Tibial artery (tissue), 4 donors: ENCODE data around the gene EID3.

Experiments used
- DNase-seq, 2 donors: peaks; one replicate each; pipeline ENCODE4 v3.0.0-alpha.2; 2019
- H3K27ac ChIP-seq, 2 donors: fragments of 200-600 bp; sonication (generic) in 1 of 2; 1 replicate in 1 of 2; 2 replicates in 1 of 2; pipeline ENCODE4 v1.5.1; 2018 to 2019; ENCODE audit warnings: mild to moderate bottlenecking in 1 of 2
- H3K27me3 ChIP-seq, 2 donors: fragments of 200-600 bp; sonication (generic) in 1 of 2; one replicate each; pipeline versions ENCODE4 v1.5.1 to v1.6.0; 2016 to 2019
- H3K36me3 ChIP-seq, 3 donors: fragments of 200-600 bp; sonication (generic) in 2 of 3; one replicate each; pipeline ENCODE4 v1.5.1; 2016 to 2019; ENCODE audit warnings: mild to moderate bottlenecking in 2 of 3
- H3K4me1 ChIP-seq, 4 donors: fragments of 200-600 bp; sonication (generic) in 2 of 4; 1 replicate in 3 of 4; 2 replicates in 1 of 4; pipeline ENCODE4 v1.5.1; 2016 to 2019
- H3K4me3 ChIP-seq, 2 donors: fragments of 200-600 bp; sonication (generic) in 1 of 2; 1 replicate in 1 of 2; 2 replicates in 1 of 2; pipeline ENCODE4 v1.5.1; 2018 to 2019; ENCODE audit warnings: mild to moderate bottlenecking in 2 of 2
- H3K9me3 ChIP-seq, 3 donors: fragments of 200-600 bp; sonication (generic) in 1 of 3; one replicate each; pipeline ENCODE4 v1.5.1; 2016 to 2019
- intact Hi-C: fragments of 100-400 bp; cut with DNase I; formaldehyde crosslinking; loops from one replicate; pipeline ENCODE4 v1.15.0; 2023; ENCODE audit warnings: low total_unique reads
- TF ChIP-seq, protein P1 (sequence below), 2 experiments: fragments of 200-600 bp in 1 of 2; fragments of 450-650 bp in 1 of 2; IDR thresholded peaks; one replicate each; pipeline ENCODE4 v1.5.1; 2017 to 2019; ENCODE audit warnings: antibody characterized with exemption in 2 of 2, mild to moderate bottlenecking in 1 of 2, moderate library complexity in 1 of 2

Gene EID3

DNA sequence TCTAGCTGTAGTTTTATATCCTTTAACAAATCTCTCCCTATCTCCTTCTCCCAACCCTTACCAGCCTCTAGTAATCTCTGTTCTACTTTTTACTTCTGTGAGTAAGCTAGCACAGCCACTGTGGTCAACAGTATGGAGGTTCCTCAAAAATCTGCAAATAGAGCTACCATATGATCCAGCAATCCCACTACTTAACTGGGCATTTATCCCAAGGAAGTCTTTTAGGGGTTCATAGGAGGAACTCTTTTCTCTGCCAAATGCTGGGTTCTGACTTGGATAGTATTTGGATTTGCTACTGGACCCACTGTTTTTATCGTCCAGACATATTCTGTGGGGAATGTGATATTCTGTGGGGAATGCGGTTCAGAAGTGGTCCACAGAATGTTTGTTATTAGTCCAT is 41.1 kb downstream of the EID3 start:
- Histone ChIP-seq H3K36me3 (peaks cover 80 to 91% (median 83%) of the 10 kb centered on the region in 3 donors), H3K27me3 (no peaks in the 10 kb centered on the region), H3K9me3 (no peaks in the 10 kb centered on the region), H3K4me3 (no peak overlapping the region), H3K27ac (no peak overlapping the region), H3K4me1 (peaks cover 0 to 54% (median 21%) of the 10 kb centered on the region in 4 donors)
- intact Hi-C loops = no loop called here
- TF ChIP-seq, protein P1, sequence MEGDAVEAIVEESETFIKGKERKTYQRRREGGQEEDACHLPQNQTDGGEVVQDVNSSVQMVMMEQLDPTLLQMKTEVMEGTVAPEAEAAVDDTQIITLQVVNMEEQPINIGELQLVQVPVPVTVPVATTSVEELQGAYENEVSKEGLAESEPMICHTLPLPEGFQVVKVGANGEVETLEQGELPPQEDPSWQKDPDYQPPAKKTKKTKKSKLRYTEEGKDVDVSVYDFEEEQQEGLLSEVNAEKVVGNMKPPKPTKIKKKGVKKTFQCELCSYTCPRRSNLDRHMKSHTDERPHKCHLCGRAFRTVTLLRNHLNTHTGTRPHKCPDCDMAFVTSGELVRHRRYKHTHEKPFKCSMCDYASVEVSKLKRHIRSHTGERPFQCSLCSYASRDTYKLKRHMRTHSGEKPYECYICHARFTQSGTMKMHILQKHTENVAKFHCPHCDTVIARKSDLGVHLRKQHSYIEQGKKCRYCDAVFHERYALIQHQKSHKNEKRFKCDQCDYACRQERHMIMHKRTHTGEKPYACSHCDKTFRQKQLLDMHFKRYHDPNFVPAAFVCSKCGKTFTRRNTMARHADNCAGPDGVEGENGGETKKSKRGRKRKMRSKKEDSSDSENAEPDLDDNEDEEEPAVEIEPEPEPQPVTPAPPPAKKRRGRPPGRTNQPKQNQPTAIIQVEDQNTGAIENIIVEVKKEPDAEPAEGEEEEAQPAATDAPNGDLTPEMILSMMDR (IDR thresholded peaks at IDR 0.05) = no peak
- no peak for DNase-seq

DNA sequence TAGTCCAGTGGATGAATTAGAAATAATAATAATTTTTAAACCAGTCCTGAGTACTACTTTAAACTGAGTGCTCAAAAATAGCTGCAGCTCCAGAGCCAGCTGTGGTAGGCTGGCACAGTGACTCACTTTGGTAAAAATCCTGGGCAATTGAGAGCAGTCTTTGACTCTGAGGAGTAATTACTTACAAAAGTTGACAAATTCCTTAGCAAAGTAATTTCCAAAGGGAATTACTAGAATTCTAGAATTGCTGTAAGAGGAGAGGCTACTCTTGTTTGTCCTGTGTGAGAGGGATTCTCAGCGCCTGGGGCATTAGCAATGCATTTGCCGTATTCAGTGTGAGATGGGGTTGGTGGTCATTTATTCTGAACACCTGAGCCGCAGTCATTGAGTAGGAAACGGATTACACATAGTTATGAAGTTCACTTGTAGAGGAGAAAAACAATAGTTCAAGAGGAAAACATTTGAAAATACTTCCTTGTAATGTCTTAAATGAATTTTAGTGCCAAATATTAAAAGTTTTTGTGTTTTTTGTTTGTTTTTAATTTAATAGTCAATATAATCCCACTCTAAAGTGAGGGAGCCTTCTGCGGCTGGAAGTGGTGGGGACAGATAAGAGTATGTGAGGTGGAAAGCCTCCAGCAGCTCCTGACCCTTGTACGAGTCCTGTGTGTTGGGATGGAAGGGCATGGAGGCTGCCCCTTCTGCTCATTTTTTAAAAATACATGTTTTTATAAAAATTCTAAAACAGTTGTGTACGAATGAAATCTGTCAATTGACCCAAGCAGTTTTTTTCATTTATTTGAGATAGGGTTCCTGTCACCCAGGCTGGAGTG is 41.9 kb downstream of the EID3 start:
- intact Hi-C loops = no loop called here
- Histone ChIP-seq H3K4me1 (peaks cover 0 to 46% (median 16%) of the 10 kb centered on the region in 4 donors), H3K4me3 (no peak overlapping the region), H3K36me3 (peaks cover 80 to 94% (median 83%) of the 10 kb centered on the region in 3 donors), H3K27ac (no peak overlapping the region), H3K27me3 (no peaks in the 10 kb centered on the region), H3K9me3 (no peaks in the 10 kb centered on the region)
- TF ChIP-seq, protein P1 (IDR thresholded peaks at IDR 0.05) = no peak
- no peak for DNase-seq

DNA sequence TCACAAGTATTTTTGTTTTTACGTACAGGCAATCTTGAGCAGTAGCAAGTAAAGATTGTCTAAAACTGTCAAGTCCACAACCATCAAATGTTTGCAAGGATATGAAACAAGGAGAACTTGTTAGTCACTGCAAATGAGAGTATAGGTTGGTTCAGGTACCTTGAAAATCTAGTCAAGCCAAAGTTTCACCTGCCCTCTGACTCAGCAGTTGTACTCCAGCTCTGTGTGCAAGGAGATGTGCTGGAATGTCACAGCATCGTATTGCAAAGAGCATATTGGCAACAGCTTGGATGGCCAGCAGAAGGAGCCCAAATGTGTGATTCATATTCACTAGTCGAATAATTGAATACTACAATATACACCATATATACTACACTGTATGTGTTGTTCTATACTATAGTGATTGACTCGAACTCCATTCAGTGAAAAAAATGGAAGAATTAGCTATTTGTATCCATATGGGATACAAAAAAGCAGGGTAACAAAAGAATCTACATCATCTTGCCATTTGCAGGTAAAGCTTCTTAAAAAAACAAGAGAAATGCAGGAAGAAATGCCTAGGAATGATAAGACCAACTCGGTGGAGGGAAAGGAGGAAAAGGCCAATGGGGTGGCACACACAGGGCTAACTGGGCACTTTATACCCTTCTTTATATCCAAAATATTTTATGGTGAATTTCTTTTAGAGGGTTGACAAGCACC is 44.0 kb downstream of the EID3 start:
- no peaks in the 10 kb centered on the region for H3K27me3 ChIP-seq
- no peak overlapping the region for H3K4me3 ChIP-seq
- DNase-seq = no peak
- H3K4me1 ChIP-seq = peaks cover 0 to 37% (median 9%) of the 10 kb centered on the region in 4 donors
- H3K9me3 ChIP-seq = no peaks in the 10 kb centered on the region
- intact Hi-C loops = no loop called here
- no peak overlapping the region for H3K27ac ChIP-seq
- TF ChIP-seq, protein P1 (IDR thresholded peaks at IDR 0.05) = no peak
- peaks cover 81 to 94% (median 81%) of the 10 kb centered on the region in 3 donors for H3K36me3 ChIP-seq

DNA sequence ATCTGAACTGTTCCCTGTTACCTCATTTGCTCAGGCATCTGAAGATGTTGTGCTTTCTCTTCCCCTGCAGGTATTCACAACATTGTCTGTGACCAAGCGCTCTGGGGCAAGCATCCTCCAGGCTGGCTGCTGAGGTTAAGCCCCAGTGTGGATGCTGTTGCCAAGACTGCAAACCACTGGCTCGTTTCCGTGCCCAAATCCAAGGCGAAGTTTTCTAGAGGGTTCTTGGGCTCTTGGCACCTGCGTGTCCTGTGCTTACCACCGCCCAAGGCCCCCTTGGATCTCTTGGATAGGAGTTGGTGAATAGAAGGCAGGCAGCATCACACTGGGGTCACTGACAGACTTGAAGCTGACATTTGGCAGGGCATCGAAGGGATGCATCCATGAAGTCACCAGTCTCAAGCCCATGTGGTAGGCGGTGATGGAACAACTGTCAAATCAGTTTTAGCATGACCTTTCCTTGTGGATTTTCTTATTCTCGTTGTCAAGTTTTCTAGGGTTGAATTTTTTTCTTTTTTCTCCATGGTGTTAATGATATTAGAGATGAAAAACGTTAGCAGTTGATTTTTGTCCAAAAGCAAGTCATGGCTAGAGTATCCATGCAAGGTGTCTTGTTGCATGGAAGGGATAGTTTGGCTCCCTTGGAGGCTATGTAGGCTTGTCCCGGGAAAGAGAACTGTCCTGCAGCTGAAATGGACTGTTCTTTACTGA is 44.9 kb downstream of the EID3 start:
- intact Hi-C loops = no loop called here
- Histone ChIP-seq H3K9me3 (no peaks in the 10 kb centered on the region), H3K27ac (no peak overlapping the region), H3K4me3 (no peak overlapping the region), H3K27me3 (no peaks in the 10 kb centered on the region), H3K4me1 (peaks cover 0 to 31% (median 9%) of the 10 kb centered on the region in 4 donors), H3K36me3 (peaks cover 72 to 94% (median 80%) of the 10 kb centered on the region in 3 donors)
- TF ChIP-seq, protein P1 (IDR thresholded peaks at IDR 0.05) = no peak
- DNase-seq = no peak

DNA sequence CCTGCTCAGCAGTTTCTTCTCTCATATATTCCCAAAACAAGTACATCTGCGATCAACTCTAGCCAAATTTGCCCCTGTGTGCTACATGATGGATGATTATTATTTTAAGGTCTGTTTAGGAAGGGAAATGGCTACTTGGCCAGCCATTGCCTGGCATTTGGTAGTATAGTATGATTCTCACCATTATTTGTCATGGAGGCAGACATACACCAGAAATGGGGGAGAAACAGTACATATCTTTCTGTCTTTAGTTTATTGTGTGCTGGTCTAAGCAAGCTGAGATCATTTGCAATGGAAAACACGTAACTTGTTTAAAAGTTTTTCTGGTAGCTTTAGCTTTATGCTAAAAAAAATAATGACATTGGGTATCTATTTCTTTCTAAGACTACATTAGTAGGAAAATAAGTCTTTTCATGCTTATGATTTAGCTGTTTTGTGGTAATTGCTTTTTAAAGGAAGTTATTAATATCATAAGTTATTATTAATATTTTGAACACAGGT is 45.5 kb downstream of the EID3 start:
- no peak for DNase-seq
- H3K27me3 ChIP-seq = no peaks in the 10 kb centered on the region
- H3K9me3 ChIP-seq = no peaks in the 10 kb centered on the region
- peaks cover 71 to 92% (median 82%) of the 10 kb centered on the region in 3 donors for H3K36me3 ChIP-seq
- H3K4me1 ChIP-seq = peaks cover 0 to 26% (median 6%) of the 10 kb centered on the region in 4 donors
- H3K4me3 ChIP-seq = no peak overlapping the region
- intact Hi-C loops = no loop called here
- H3K27ac ChIP-seq = no peak overlapping the region
- TF ChIP-seq, protein P1 (IDR thresholded peaks at IDR 0.05) = no peak
